ENCODE measurements around the gene PRKAG2.

Gene PRKAG2

GRCh38 chr7:151692721-151693120 is 184.2 kb downstream of the PRKAG2 start:
- Histone ChIP-seq H3K36me3 (no peaks in the 10 kb centered on the region), H3K4me1 (ENCODE audit: control insufficient read depth in 1 of 2, insufficient read depth in 1 of 2, low read depth in 1 of 2, low read length in 1 of 2) (no peaks in the 10 kb centered on the region), H3K27ac (no peak overlapping the region), H3K4me3 (ENCODE audit: low read depth in 1 of 2, low read length in 1 of 2) (no peak overlapping the region), H3K9me3 (no peaks in the 10 kb centered on the region), H3K27me3 (no peaks in the 10 kb centered on the region)
- no peak for TF ChIP-seq CTCF (IDR thresholded peaks at IDR 0.05)

- Histone ChIP-seq H3K4me1 (ENCODE audit: control insufficient read depth in 1 of 2, insufficient read depth in 1 of 2, low read depth in 1 of 2, low read length in 1 of 2) (no peaks in the 10 kb centered on the region), H3K36me3 (no peaks in the 10 kb centered on the region), H3K4me3 (ENCODE audit: low read depth in 1 of 2, low read length in 1 of 2) (no peak overlapping the region), H3K9me3 (no peaks in the 10 kb centered on the region), H3K27me3 (no peaks in the 10 kb centered on the region), H3K27ac (no peak overlapping the region)
- no peak for TF ChIP-seq CTCF (IDR thresholded peaks at IDR 0.05)
Observed at GRCh38 chr7:151691449-151691848, 185.5 kb downstream of the PRKAG2 start.

- TF ChIP-seq CTCF (IDR thresholded peaks at IDR 0.05): no peak
Observed at GRCh38 chr7:151690606-151691005, 186.3 kb downstream of the PRKAG2 start.

DNA sequence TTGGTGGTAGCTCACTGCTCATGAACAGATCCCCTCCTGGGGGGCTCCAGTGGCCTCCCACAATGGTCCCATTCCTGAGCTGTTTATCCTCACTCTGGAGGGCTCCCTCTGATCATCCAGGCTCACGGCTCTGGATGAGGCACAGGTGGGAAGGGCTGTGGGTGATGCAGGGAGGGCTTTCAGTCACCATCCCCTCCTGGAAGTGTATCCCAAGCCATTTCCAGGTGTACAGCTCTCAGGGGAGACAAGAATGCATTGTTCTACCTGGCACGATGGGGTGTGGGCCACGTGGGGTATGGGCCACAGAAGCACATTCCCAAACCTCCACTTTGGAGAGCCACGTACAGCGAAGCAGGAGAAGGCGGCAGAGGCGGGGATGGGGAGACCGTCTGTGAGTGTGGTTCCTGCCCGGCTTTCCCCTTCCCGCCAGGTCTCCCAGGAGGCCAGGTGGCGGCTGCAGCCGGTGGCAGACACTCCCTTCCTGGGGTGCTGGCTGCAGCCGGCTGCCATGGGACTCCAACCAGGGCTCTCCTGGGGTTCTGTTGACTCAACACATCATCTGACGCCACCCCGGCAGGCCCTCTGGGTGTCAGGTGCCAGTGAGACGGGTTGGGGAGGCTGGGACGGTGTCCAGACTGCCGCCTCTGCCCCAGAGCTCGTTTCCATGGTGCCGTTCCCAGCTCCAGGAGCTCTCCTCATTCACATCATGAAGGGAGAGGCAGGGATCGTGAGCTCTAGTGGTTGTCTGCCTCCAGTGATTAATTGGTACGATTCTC is 187.5 kb downstream of the PRKAG2 start:
- TF ChIP-seq CTCF (IDR thresholded peaks at IDR 0.05): no peak
- Histone ChIP-seq H3K27ac (no peak overlapping the region), H3K36me3 (no peaks in the 10 kb centered on the region), H3K9me3 (no peaks in the 10 kb centered on the region), H3K27me3 (no peaks in the 10 kb centered on the region), H3K4me3 (ENCODE audit: low read depth in 1 of 2, low read length in 1 of 2) (no peak overlapping the region), H3K4me1 (ENCODE audit: control insufficient read depth in 1 of 2, insufficient read depth in 1 of 2, low read depth in 1 of 2, low read length in 1 of 2) (no peaks in the 10 kb centered on the region)

More at GRCh38 chr7:151690606-151691005, 186.3 kb downstream of the PRKAG2 start:
- Histone ChIP-seq H3K9me3 (no peaks in the 10 kb centered on the region), H3K4me1 (ENCODE audit: control insufficient read depth in 1 of 2, insufficient read depth in 1 of 2, low read depth in 1 of 2, low read length in 1 of 2) (no peaks in the 10 kb centered on the region), H3K27ac (no peak overlapping the region), H3K36me3 (no peaks in the 10 kb centered on the region), H3K4me3 (ENCODE audit: low read depth in 1 of 2, low read length in 1 of 2) (no peak overlapping the region), H3K27me3 (no peaks in the 10 kb centered on the region)

DNA sequence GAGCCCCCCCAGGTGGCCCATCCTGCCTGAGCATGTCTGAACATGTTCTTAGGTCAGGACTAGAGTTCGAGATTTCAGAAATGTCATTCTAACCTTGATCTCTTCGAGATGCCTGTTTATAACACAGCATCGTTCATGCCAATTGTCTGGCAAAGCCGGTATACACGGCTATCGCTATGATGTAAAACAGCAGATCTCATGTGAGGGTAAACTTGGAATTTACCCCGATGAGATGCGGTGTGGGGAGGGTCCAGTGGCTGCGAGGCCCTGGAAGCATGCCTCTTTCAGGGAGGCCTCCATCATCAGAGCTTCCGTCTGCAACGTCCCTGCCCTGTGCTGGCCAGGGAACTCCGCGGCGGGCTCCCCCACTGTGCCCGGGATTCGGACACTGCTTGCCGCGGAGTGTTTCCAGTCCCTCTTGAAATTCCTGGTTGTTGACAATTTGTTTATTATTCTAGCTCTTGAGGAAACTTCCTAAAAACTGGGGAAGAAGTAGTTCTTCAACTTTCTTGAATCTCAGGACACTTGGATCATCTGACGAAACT is 188.6 kb downstream of the PRKAG2 start:
- no peak overlapping the region for H3K27ac ChIP-seq
- no peaks in the 10 kb centered on the region for H3K36me3 ChIP-seq
- TF ChIP-seq CTCF (IDR thresholded peaks at IDR 0.05): no peak
- no peaks in the 10 kb centered on the region for H3K27me3 ChIP-seq
- H3K4me3 ChIP-seq (ENCODE audit: low read depth in 1 of 2, low read length in 1 of 2): no peak overlapping the region
- H3K4me1 ChIP-seq (ENCODE audit: control insufficient read depth in 1 of 2, insufficient read depth in 1 of 2, low read depth in 1 of 2, low read length in 1 of 2): no peaks in the 10 kb centered on the region
- no peaks in the 10 kb centered on the region for H3K9me3 ChIP-seq

All from neutrophil (primary cell).